ENCODE measurements around the gene NARS2. TPM values are rescaled to one million over a fixed set of nuclear protein-coding genes. Genes with fewer than 3 reads are reported as not detected.
A peak's percentile ranks its signal among the peaks of the same experiment; 100 is the strongest.

The NARS2 gene
- total RNA-seq, 1 experiment from 2014 or later: 29.1 TPM

- no peak for DNase-seq (ENCODE audit: low spot score)
Observed at GRCh38 chr11:78438298-78438975, 136.2 kb downstream of the NARS2 start.

GRCh38 chr11:78432956-78433355, 141.7 kb downstream of the NARS2 start:
- DNase-seq (ENCODE audit: low spot score): no peak

DNA sequence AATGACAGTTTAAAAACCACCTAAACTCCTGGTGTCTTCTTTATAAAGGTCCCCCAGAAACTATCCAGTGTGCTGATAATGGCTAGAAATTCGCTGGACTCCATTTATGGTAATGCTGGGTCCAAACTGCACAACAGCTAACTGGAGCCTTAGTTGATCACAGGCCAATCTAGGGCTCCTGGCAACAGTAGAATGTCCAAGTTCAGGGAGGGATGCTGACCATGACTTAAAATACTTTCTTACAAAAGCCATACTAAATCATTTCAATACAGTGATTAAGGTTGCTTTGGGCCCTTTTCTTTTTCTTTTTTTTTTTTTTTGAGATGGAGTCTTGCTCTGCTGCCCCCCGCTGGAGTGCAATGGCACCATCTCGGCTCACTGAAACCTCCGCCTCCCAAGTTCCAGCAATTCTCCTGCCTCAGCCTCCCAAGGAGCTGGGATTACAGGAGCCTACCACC, 142.6 kb downstream of the NARS2 start:
- no peak for DNase-seq (ENCODE audit: low spot score)

- DNase-seq (ENCODE audit: low spot score): no peak
Observed at GRCh38 chr11:78429660-78430059, 145.0 kb downstream of the NARS2 start.

DNA sequence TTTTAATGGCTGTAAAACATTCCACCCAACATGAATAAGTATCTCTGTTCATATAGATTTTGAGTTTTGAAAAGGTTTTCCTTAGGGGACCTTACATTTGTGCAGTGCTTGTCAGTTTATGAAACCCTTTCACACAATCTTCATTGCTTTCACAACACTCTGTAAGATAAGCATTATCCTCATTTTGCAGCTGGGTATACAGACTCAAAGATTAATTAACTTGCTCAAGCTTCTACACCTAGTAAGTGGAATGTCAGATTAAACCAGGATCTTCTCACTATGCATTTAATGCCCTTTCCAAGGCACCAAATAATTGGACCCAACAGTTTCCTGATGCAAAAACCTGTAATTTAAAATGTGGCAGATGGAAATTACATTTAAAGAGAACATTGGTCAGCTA, 145.5 kb downstream of the NARS2 start:
- no peak for DNase-seq (ENCODE audit: low spot score)

GRCh38 chr11:78428773-78429172, 145.9 kb downstream of the NARS2 start:
- DNase-seq (ENCODE audit: low spot score): no peak

GRCh38 chr11:78428266-78428636, 146.4 kb downstream of the NARS2 start:
- DNase-seq (ENCODE audit: low spot score): no peak

GRCh38 chr11:78427615-78428265, 146.9 kb downstream of the NARS2 start:
- DNase-seq (ENCODE audit: low spot score): no peak

- DNase-seq (ENCODE audit: low spot score): no peak
Observed at GRCh38 chr11:78426845-78427244, 147.8 kb downstream of the NARS2 start.

DNA sequence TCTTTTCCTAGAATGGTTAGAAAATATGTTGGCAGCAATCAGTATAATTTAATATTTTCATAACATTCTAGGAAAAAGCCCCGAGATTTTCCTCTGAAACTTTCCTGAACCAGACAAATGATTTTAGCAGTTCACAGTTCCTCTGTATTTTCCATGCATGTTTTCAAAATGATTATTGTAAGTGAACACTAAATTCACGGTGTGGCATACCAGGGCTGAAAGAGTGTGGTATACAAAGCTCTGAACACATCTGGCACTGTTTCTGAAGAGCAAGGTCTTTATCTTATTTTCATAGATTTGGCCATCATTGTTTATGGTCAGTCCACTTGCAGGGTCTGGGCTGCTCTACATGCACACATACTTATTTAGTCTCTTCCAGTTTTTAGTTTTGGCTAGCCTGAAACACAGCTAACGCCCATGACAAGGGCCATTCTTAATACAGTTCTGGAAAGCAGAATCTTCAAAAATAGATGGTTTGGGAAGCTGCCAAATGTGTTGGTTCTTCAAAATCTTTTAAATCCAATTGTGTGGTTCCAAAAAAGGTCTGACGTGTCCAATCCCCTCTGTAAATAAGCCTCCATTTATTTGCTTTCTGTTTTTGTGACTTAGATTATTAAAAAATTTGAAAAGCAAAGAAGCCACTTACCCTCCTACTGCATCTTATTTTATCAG, 149.1 kb downstream of the NARS2 start:
- no peak for DNase-seq (ENCODE audit: low spot score)

GRCh38 chr11:78424334-78425270, 150.1 kb downstream of the NARS2 start:
- DNase-seq (ENCODE audit: low spot score): no peak

- DNase-seq (ENCODE audit: low spot score): no peak
Observed at GRCh38 chr11:78423241-78423640, 151.4 kb downstream of the NARS2 start.

GRCh38 chr11:78420796-78421209, 153.9 kb downstream of the NARS2 start:
- no peak for DNase-seq (ENCODE audit: low spot score)

DNA sequence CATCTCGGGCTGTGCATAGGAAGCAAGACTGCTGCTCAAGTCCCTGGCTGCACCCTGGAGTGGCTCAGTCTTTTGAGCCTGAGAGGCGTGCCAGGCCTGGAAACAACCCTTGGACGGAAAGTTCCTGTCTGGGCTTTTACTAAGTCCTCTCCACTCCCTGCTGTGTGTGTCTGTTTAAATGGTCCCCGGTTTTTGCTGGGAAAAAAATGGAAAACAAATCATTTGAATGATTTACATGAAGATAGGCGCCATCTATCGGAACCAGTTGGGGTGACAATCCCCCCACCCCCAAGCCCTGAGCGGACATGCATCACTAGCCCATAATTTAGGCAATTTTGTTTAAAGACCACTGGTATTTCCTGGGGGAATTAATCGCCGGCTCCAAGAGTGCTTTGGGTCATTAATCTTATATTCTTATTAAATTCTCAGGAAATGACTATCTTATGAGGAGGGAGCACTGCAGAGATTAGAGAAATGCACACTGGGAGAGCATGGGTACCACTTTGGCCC, 154.4 kb downstream of the NARS2 start:
- peak; percentile 58 for DNase-seq (ENCODE audit: low spot score)

- peak; percentile 73 for DNase-seq (ENCODE audit: low spot score)
Observed at GRCh38 chr11:78419327-78419726, 155.3 kb downstream of the NARS2 start.

DNA sequence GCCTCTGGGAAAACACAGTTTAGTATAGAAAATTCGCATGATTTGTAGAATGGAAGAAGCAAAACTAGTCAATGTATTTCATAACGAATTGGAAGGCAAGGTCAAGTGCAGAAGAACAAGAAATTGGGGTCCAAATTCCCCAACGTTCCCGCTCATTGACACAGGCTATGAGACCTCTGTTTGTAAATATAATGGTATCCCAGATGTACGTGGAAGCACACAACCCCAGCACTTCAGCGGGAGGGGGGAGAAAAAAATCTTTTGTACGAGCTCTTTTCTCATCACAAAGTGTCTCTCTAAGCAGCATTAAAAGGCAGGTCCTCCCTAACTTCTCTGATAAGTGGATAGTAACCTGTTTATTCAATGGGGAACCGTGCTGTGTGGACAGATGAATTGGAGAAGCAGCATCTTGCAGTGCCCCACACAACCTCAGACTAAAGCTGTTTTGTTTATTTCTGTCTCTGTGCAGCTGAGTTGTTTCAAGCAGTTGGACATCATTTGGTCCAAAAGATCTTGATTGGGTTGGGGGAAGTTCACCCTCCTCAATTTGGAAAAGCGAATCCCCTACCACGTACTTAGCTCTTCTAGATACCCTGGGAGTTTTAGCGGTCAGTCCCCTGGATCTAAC, 156.0 kb downstream of the NARS2 start:
- no peak for DNase-seq (ENCODE audit: low spot score)

DNA sequence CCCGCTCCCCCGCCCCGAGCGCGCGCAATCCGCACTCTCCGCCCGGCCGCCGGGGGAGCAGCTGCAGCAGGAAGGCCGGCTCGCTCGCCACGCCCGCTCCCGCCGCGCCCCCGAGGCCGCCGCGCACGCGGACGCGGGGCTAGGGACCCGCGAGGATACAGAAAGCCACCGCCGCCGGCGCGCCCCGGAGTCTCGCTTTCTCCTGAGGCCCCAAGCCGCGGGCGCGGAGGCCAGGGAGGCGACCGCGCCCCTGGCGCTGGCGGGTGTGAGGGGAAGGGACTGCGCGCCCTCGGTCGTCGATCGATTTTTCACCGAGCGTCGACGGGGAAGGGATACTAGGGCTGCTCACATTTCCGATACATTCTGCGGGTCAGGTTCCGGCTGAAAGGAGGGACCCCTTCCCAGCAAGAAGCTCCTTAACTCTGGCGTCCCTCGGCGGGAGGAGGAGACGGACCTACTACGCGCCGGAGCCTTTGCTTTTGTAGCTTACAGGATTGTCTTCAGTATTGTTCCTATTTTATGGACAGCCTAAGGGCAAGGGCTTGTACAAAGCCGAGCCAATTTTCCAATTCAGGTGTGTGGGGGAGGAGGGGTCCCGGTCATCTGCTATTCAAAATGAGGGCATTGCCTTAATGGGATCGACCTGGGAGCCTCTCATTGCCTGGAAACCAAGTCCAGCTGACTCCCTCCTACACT, 156.6 kb downstream of the NARS2 start:
- peak; percentile 30 for DNase-seq (ENCODE audit: low spot score)

- no peak for DNase-seq (ENCODE audit: low spot score)
Observed at GRCh38 chr11:78417175-78417887, 157.3 kb downstream of the NARS2 start, which contains the start of gene GAB2. Gene GAB2, minus strand, starts transcription at chr11:78417820. Its CDS starts 100 bp downstream, at chr11:78417720.

- peak; percentile 80 for DNase-seq (ENCODE audit: low spot score)
Observed at GRCh38 chr11:78416285-78417174, 158.1 kb downstream of the NARS2 start.
